Ascending aorta (tissue), 2 donors: ENCODE results near the gene PDP2. TPM values are rescaled to one million over a fixed set of nuclear protein-coding genes. Genes with fewer than 3 reads are reported as not detected.

ENCODE experiments used
- DNase-seq, 2 donors: peaks; one replicate each; pipeline ENCODE4 v3.0.0-alpha.2; 2019; ENCODE audit warnings: low spot score in 2 of 2
- H3K27ac ChIP-seq, 2 donors: fragments of 200-600 bp; sonication (generic); one replicate each; pipeline ENCODE4 v1.5.1; 2016 to 2017; ENCODE audit warnings: mild to moderate bottlenecking in 1 of 2
- H3K27me3 ChIP-seq: fragments of 200-600 bp; sonication (generic); one replicate; pipeline ENCODE4 v1.5.1; 2017
- H3K36me3 ChIP-seq, 2 donors: fragments of 200-600 bp; sonication (generic); one replicate each; pipeline ENCODE4 v1.5.1; 2016
- H3K4me1 ChIP-seq, 2 donors: fragments of 200-600 bp; sonication (generic); one replicate each; pipeline ENCODE4 v1.5.1; 2016 to 2017; ENCODE audit warnings: mild to moderate bottlenecking in 1 of 2
- H3K4me3 ChIP-seq, 2 donors: fragments of 200-600 bp; sonication (generic); one replicate each; pipeline ENCODE4 v1.5.1; 2016 to 2017; ENCODE audit warnings: mild to moderate bottlenecking in 1 of 2
- H3K9me3 ChIP-seq, 2 donors: fragments of 200-600 bp; sonication (generic); one replicate each; pipeline ENCODE4 v1.5.1; 2016
- intact Hi-C: fragments of 100-400 bp; cut with DNase I; formaldehyde crosslinking; loops from one replicate; pipeline ENCODE4 v1.15.1; 2023
- total RNA-seq: library from RNA; depleted of rRNA; stranded (reverse); fragments of >200 nt; gene quantifications from one replicate; pipeline ENCODE4 v1.1.0, GENCODE V29; 2016
- TF ChIP-seq, protein P1 (sequence below), 3 experiments: fragments of 200-600 bp in 2 of 3; fragments of 450-650 bp in 1 of 3; sonication (generic) in 2 of 3; IDR thresholded peaks; one replicate each; pipeline ENCODE4 v1.5.1; 2016 to 2019; ENCODE audit warnings: antibody characterized with exemption in 3 of 3, mild to moderate bottlenecking in 1 of 3, moderate library complexity in 1 of 3

PDP2 gene
- total RNA-seq, 1 donor from 2014 or later = 2.8 TPM

DNA sequence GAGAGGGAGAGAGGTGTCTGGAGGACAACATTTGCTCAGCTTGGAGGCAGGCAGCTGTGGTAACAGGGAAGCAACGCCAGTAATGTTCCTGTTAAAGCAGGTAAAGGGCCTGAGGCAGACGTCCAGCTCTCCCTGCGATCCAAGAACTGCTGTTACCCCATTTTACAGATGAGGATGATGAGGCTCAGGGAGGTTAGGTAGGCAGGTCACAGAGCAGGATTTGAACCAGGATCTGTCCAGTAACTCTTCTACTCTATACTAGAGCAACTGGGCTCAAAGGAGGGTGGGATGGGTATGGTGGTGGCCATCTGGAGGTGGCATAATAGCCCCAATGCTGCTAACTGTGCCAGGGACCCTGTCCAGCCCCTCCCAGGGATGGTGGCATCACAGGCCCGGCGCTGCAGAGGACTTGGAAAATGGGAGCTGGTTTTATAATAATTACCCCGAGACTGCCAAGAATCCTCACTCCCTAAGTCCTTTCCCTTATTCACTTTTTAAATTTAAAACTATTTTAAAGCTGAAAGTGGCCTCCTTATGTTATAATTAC is 24.1 kb upstream of the PDP2 start:
- Histone ChIP-seq H3K4me3 (no peak overlapping the region), H3K27ac (no peak overlapping the region), H3K27me3 (no peaks in the 10 kb centered on the region), H3K36me3 (no peaks in the 10 kb centered on the region), H3K9me3 (no peaks in the 10 kb centered on the region), H3K4me1 (no peaks in the 10 kb centered on the region)
- TF ChIP-seq, protein P1, sequence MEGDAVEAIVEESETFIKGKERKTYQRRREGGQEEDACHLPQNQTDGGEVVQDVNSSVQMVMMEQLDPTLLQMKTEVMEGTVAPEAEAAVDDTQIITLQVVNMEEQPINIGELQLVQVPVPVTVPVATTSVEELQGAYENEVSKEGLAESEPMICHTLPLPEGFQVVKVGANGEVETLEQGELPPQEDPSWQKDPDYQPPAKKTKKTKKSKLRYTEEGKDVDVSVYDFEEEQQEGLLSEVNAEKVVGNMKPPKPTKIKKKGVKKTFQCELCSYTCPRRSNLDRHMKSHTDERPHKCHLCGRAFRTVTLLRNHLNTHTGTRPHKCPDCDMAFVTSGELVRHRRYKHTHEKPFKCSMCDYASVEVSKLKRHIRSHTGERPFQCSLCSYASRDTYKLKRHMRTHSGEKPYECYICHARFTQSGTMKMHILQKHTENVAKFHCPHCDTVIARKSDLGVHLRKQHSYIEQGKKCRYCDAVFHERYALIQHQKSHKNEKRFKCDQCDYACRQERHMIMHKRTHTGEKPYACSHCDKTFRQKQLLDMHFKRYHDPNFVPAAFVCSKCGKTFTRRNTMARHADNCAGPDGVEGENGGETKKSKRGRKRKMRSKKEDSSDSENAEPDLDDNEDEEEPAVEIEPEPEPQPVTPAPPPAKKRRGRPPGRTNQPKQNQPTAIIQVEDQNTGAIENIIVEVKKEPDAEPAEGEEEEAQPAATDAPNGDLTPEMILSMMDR (IDR thresholded peaks at IDR 0.05) = no peak
- no peak for DNase-seq
- intact Hi-C loops = no loop called here

- Histone ChIP-seq H3K36me3 (no peaks in the 10 kb centered on the region), H3K4me3 (no peak overlapping the region), H3K9me3 (no peaks in the 10 kb centered on the region), H3K27me3 (no peaks in the 10 kb centered on the region), H3K4me1 (no peaks in the 10 kb centered on the region), H3K27ac (no peak overlapping the region)
- TF ChIP-seq, protein P1 (IDR thresholded peaks at IDR 0.05) = no peak
- intact Hi-C loops = no loop called here
- no peak for DNase-seq
Measured at GRCh38 chr16:66856801-66857200, 23.5 kb upstream of the PDP2 start.

- Histone ChIP-seq H3K4me1 (no peaks in the 10 kb centered on the region), H3K36me3 (no peaks in the 10 kb centered on the region), H3K9me3 (no peaks in the 10 kb centered on the region), H3K27ac (no peak overlapping the region), H3K27me3 (no peaks in the 10 kb centered on the region), H3K4me3 (no peak overlapping the region)
- DNase-seq = no peak
- intact Hi-C loops = no loop called here
- TF ChIP-seq, protein P1 (IDR thresholded peaks at IDR 0.05) = no peak
Measured at GRCh38 chr16:66857437-66857836, 22.9 kb upstream of the PDP2 start.

- Histone ChIP-seq H3K36me3 (no peaks in the 10 kb centered on the region), H3K4me3 (no peak overlapping the region), H3K4me1 (no peaks in the 10 kb centered on the region), H3K9me3 (no peaks in the 10 kb centered on the region), H3K27me3 (no peaks in the 10 kb centered on the region), H3K27ac (no peak overlapping the region)
- intact Hi-C loops = no loop called here
- no peak for DNase-seq
- TF ChIP-seq, protein P1 (IDR thresholded peaks at IDR 0.05) = no peak
Measured at GRCh38 chr16:66858740-66859396, 21.4 kb upstream of the PDP2 start.

GRCh38 chr16:66859397-66860068 is 20.8 kb upstream of the PDP2 start:
- H3K27me3 ChIP-seq = no peaks in the 10 kb centered on the region
- intact Hi-C loops = no loop called here
- DNase-seq = no peak
- no peak overlapping the region for H3K27ac ChIP-seq
- no peaks in the 10 kb centered on the region for H3K9me3 ChIP-seq
- H3K4me1 ChIP-seq = no peaks in the 10 kb centered on the region
- no peak overlapping the region for H3K4me3 ChIP-seq
- H3K36me3 ChIP-seq = no peaks in the 10 kb centered on the region
- TF ChIP-seq, protein P1 (IDR thresholded peaks at IDR 0.05) = no peak
